Gastrocnemius medialis (tissue), 4 donors: ENCODE results near the gene CXCL8. TPM values are rescaled to one million over a fixed set of nuclear protein-coding genes. Genes with fewer than 3 reads are reported as not detected.

ENCODE experiments used
- ATAC-seq, 2 donors: fragments of 150-250 bp; one replicate each; pipeline ENCODE4 v1.9.1; 2016
- DNase-seq, 2 donors: peaks; one replicate each; pipeline ENCODE4 v3.0.0-alpha.2; 2019
- H3K27ac ChIP-seq, 4 donors: fragments of 200-600 bp; sonication (generic); 1 replicate in 1 of 4; 2 replicates in 3 of 4; pipeline ENCODE4 v1.5.1; 2016 to 2018; ENCODE audit warnings: mild to moderate bottlenecking in 2 of 4, moderate library complexity in 1 of 4
- H3K27me3 ChIP-seq, 3 donors: fragments of 200-600 bp; sonication (generic) in 2 of 3; 1 replicate in 1 of 3; 2 replicates in 2 of 3; pipeline versions ENCODE4 v1.5.1 to v1.6.0; 2016 to 2019; ENCODE audit warnings: mild to moderate bottlenecking in 1 of 3, moderate library complexity in 1 of 3
- H3K36me3 ChIP-seq, 2 donors: fragments of 200-600 bp; sonication (generic) in 1 of 2; one replicate each; pipeline ENCODE4 v1.5.1; 2017 to 2018
- H3K4me1 ChIP-seq, 2 donors: fragments of 200-600 bp; sonication (generic) in 1 of 2; one replicate each; pipeline ENCODE4 v1.5.1; 2016 to 2017; ENCODE audit warnings: mild to moderate bottlenecking in 2 of 2
- H3K4me3 ChIP-seq, 4 donors: fragments of 200-600 bp; sonication (generic) in 3 of 4; 1 replicate in 1 of 4; 2 replicates in 3 of 4; pipeline ENCODE4 v1.5.1; 2016 to 2019; ENCODE audit warnings: mild to moderate bottlenecking in 2 of 4
- H3K9me3 ChIP-seq, 3 donors: fragments of 200-600 bp; sonication (generic) in 2 of 3; 1 replicate in 1 of 3; 2 replicates in 2 of 3; pipeline ENCODE4 v1.5.1; 2016 to 2019
- CTCF ChIP-seq, 5 experiments: fragments of 450-650 bp in 3 of 5; fragments of 200-600 bp in 2 of 5; sonication (generic) in 2 of 5; IDR thresholded peaks in 4 of 5; conservative IDR thresholded peaks in 1 of 5; 1 replicate in 4 of 5; 2 replicates in 1 of 5; pipeline ENCODE4 v1.5.1; 2016 to 2019; ENCODE audit warnings: antibody characterized with exemption in 5 of 5, mild to moderate bottlenecking in 3 of 5, moderate library complexity in 3 of 5
- POLR2A ChIP-seq, 2 donors: fragments of 450-650 bp; IDR thresholded peaks; one replicate each; pipeline ENCODE4 v1.6.1; 2017; ENCODE audit warnings: antibody characterized with exemption in 2 of 2, mild to moderate bottlenecking in 2 of 2, moderate library complexity in 2 of 2
- in situ Hi-C, 4 donors: fragments of 200-750 bp; cut with MboI; loops; one replicate each; pipeline versions ENCODE4 v1.15.0 to v1.8.0; 2017; ENCODE audit warnings: low sequenced_read_pairs in 4 of 4
- intact Hi-C: fragments of 100-400 bp; cut with DNase I; formaldehyde crosslinking; loops from one replicate; pipeline ENCODE4 v1.15.1; 2023; ENCODE audit warnings: low total_unique reads
- total RNA-seq, 4 donors: library from RNA; depleted of rRNA; stranded (reverse); fragments of >200 nt; gene quantifications; one replicate each; pipeline versions ENCODE4 v1.1.0 to v1.2.3, GENCODE V29; 2016

CXCL8 gene
- total RNA-seq, 4 donors from 2014 or later: 0.22 to 1.9 (median 1.3) TPM

GRCh38 chr4:73729534-73730165, 10.7 kb upstream of the CXCL8 start:
- intact Hi-C loops (loop anchor here (10.0 kb wide), 1 partner anchor 405 kb away; no protein-coding TSS in a partner anchor), in situ Hi-C loops (no loop called here)
- H3K27me3 ChIP-seq: no peaks in the 10 kb centered on the region
- no peak overlapping the region for H3K27ac ChIP-seq
- peaks cover 0 to 9% of the 10 kb centered on the region in 2 donors for H3K4me1 ChIP-seq
- H3K4me3 ChIP-seq: no peak overlapping the region
- TF ChIP-seq POLR2A (IDR thresholded peaks at IDR 0.05) (no peak), CTCF (IDR thresholded peaks at IDR 0.05 in 4 of 5, conservative IDR thresholded peaks at IDR 0.05 in 1 of 5) (peak in 4 of 5 experiments; percentile 28 to 66 (median 58))
- ATAC-seq (peak; percentile 74 to 84), DNase-seq (peak; percentile 45 to 67)
- no peaks in the 10 kb centered on the region for H3K9me3 ChIP-seq
- H3K36me3 ChIP-seq: no peaks in the 10 kb centered on the region

- H3K36me3 ChIP-seq: no peaks in the 10 kb centered on the region
- in situ Hi-C loops (no loop called here), intact Hi-C loops (no loop called here)
- no peak overlapping the region for H3K4me3 ChIP-seq
- H3K9me3 ChIP-seq: no peaks in the 10 kb centered on the region
- DNase-seq (no peak), ATAC-seq (no peak)
- no peaks in the 10 kb centered on the region for H3K27me3 ChIP-seq
- TF ChIP-seq CTCF (IDR thresholded peaks at IDR 0.05 in 4 of 5, conservative IDR thresholded peaks at IDR 0.05 in 1 of 5): no peak
- no peak for TF ChIP-seq POLR2A (IDR thresholded peaks at IDR 0.05)
- H3K4me1 ChIP-seq: peaks cover 0 to 9% of the 10 kb centered on the region in 2 donors
- H3K27ac ChIP-seq: no peak overlapping the region
Measured at GRCh38 chr4:73730292-73730691, 10.1 kb upstream of the CXCL8 start.

GRCh38 chr4:73730867-73731266, 9.5 kb upstream of the CXCL8 start:
- peaks cover 0 to 9% of the 10 kb centered on the region in 2 donors for H3K4me1 ChIP-seq
- H3K27me3 ChIP-seq: no peaks in the 10 kb centered on the region
- H3K4me3 ChIP-seq: no peak overlapping the region
- no peak for TF ChIP-seq POLR2A (IDR thresholded peaks at IDR 0.05)
- no peak for TF ChIP-seq CTCF (IDR thresholded peaks at IDR 0.05 in 4 of 5, conservative IDR thresholded peaks at IDR 0.05 in 1 of 5)
- no peak for DNase-seq
- no peaks in the 10 kb centered on the region for H3K36me3 ChIP-seq
- intact Hi-C loops (no loop called here), in situ Hi-C loops (no loop called here)
- ATAC-seq: no peak
- H3K27ac ChIP-seq: no peak overlapping the region
- no peaks in the 10 kb centered on the region for H3K9me3 ChIP-seq

GRCh38 chr4:73731968-73732610, 8.3 kb upstream of the CXCL8 start:
- in situ Hi-C loops: no loop called here
- DNase-seq (no peak), ATAC-seq (no peak)
- H3K9me3 ChIP-seq: no peaks in the 10 kb centered on the region
- no peaks in the 10 kb centered on the region for H3K36me3 ChIP-seq
- peaks cover 0 to 9% of the 10 kb centered on the region in 2 donors for H3K4me1 ChIP-seq
- H3K27me3 ChIP-seq: no peaks in the 10 kb centered on the region
- intact Hi-C loops: no loop called here
- no peak for TF ChIP-seq POLR2A (IDR thresholded peaks at IDR 0.05)
- no peak overlapping the region for H3K27ac ChIP-seq
- H3K4me3 ChIP-seq: no peak overlapping the region

GRCh38 chr4:73732759-73733431, 7.5 kb upstream of the CXCL8 start:
- TF ChIP-seq POLR2A (IDR thresholded peaks at IDR 0.05): no peak
- TF ChIP-seq CTCF (IDR thresholded peaks at IDR 0.05 in 4 of 5, conservative IDR thresholded peaks at IDR 0.05 in 1 of 5): no peak
- H3K36me3 ChIP-seq: no peaks in the 10 kb centered on the region
- DNase-seq (no peak), ATAC-seq (no peak)
- in situ Hi-C loops (no loop called here), intact Hi-C loops (no loop called here)
- no peak overlapping the region for H3K4me3 ChIP-seq
- no peaks in the 10 kb centered on the region for H3K27me3 ChIP-seq
- H3K27ac ChIP-seq: no peak overlapping the region
- peaks cover 0 to 9% of the 10 kb centered on the region in 2 donors for H3K4me1 ChIP-seq
- no peaks in the 10 kb centered on the region for H3K9me3 ChIP-seq
